ENCODE measurements around the gene TP53I13. TPM values are rescaled to one million over a fixed set of nuclear protein-coding genes. Genes with fewer than 3 reads are reported as not detected.

TP53I13 gene
- total and polyA plus RNA-seq, 2 donors (not counting 3 experiments of a cell fraction or from before 2014, with no cell fraction given): 41.1 to 42.7 TPM

GRCh38 chr17:29577001-29577370 lies 8.5 kb downstream of the TP53I13 start:
- DNase-seq (ENCODE audit: low read depth, low spot score) (no peak), FAIRE-seq (no peak)
- Histone ChIP-seq H3K4me3 (replicated peaks in 1 of 3; ENCODE audit: insufficient read depth in 1 of 3, low read depth in 1 of 3, low read length in 3 of 3) (no peak overlapping the region), H3K4me1 (ENCODE audit: control insufficient read depth, extremely low read depth, insufficient read depth, low read length) (peaks cover 3% of the 10 kb centered on the region), H3K79me2 (ENCODE audit: control insufficient read depth, insufficient read depth, low read length) (peaks cover 6% of the 10 kb centered on the region), H4K20me1 (replicated peaks; ENCODE audit: control insufficient read depth, extremely low read depth, insufficient read depth, low read length) (no peaks in the 10 kb centered on the region), H3K9ac (replicated peaks; ENCODE audit: extremely low read depth, insufficient read depth, low read length) (no peak overlapping the region), H3K9me1 (replicated peaks; ENCODE audit: control insufficient read depth, extremely low read depth, insufficient read depth, low read length) (no peaks in the 10 kb centered on the region), H2AFZ (ENCODE audit: low read depth, low read length) (no peak overlapping the region), H3K36me3 (ENCODE audit: control insufficient read depth in 2 of 2, extremely low read depth in 1 of 2, insufficient read depth in 2 of 2, low read length in 2 of 2) (peaks cover 24 to 59% of the 10 kb centered on the region in 2 experiments), H3K27ac (ENCODE audit: insufficient read depth, low read depth, low read length) (no peak overlapping the region), H3K4me2 (ENCODE audit: insufficient read depth, low read length) (no peak overlapping the region), H3K27me3 (ENCODE audit: control insufficient read depth in 2 of 2, insufficient read depth in 2 of 2, low read length in 2 of 2) (no peaks in the 10 kb centered on the region), H3K9me3 (replicated peaks; ENCODE audit: control insufficient read depth, insufficient read depth, low read length) (no peaks in the 10 kb centered on the region)
- ChIA-PET POLR2A (no interaction called here), CTCF (interaction anchor here (1.1 to 9.4 kb wide), 6 partner anchors 16 to 516 kb away, joined by 3 to 152 read pairs (median 8); partner anchors contain the start of gene ANKRD13B)
- dilution Hi-C loops (cut with MboI; ENCODE audit: extremely low pct_ligation_motif_present, low sequenced_read_pairs): no loop called here
- BruUV-seq (replicated peaks): no TSS peak
- intact Hi-C loops (cut with micrococcal nuclease): no loop called here
- no peak for TF ChIP-seq POLR2A (IDR thresholded peaks at IDR 0.05; ENCODE audit: low read depth, low read length)
- no peak for TF ChIP-seq JUN (IDR thresholded peaks at IDR 0.05; ENCODE audit: borderline replicate concordance, insufficient read depth, insufficient read length, low read depth)
- no peak for TF ChIP-seq MYC (IDR thresholded peaks at IDR 0.05; ENCODE audit: low read depth, low read length)
- no peak for TF ChIP-seq FOS (IDR thresholded peaks at IDR 0.05; ENCODE audit: borderline replicate concordance, insufficient read depth, low read length)
- no peak for TF ChIP-seq CTCF (IDR thresholded peaks at IDR 0.05; ENCODE audit: extremely low read depth in 1 of 2, insufficient read depth in 1 of 2, low read depth in 1 of 2, low read length in 2 of 2)
- no peak for TF ChIP-seq GATA2 (IDR thresholded peaks at IDR 0.05; ENCODE audit: insufficient read depth, insufficient read length, low read depth, low read length)
- TF ChIP-seq EZH2 (IDR thresholded peaks at IDR 0.05; ENCODE audit: borderline replicate concordance, low read depth, low read length, severe bottlenecking): no peak
- TF ChIP-seq POLR2AphosphoS5 (IDR thresholded peaks at IDR 0.05; ENCODE audit: insufficient read depth, low read depth, low read length): no peak
- TF ChIP-seq, protein P1, sequence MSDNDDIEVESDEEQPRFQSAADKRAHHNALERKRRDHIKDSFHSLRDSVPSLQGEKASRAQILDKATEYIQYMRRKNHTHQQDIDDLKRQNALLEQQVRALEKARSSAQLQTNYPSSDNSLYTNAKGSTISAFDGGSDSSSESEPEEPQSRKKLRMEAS (IDR thresholded peaks at IDR 0.05; ENCODE audit: insufficient read depth, insufficient read length): no peak
